NCI-H82 (cell line): ENCODE results near the gene VTCN1.
"Not testable (repeated sequence)": the region's sequence is repeated elsewhere in the genome, so short reads cannot be mapped to it uniquely, and the experiment has no call there.

Experiments
- DNase-seq: peaks from one replicate; lab custom pipeline; 2025; lab: John Stamatoyannopoulos, UW

Gene VTCN1, protein sequence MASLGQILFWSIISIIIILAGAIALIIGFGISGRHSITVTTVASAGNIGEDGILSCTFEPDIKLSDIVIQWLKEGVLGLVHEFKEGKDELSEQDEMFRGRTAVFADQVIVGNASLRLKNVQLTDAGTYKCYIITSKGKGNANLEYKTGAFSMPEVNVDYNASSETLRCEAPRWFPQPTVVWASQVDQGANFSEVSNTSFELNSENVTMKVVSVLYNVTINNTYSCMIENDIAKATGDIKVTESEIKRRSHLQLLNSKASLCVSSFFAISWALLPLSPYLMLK

DNA sequence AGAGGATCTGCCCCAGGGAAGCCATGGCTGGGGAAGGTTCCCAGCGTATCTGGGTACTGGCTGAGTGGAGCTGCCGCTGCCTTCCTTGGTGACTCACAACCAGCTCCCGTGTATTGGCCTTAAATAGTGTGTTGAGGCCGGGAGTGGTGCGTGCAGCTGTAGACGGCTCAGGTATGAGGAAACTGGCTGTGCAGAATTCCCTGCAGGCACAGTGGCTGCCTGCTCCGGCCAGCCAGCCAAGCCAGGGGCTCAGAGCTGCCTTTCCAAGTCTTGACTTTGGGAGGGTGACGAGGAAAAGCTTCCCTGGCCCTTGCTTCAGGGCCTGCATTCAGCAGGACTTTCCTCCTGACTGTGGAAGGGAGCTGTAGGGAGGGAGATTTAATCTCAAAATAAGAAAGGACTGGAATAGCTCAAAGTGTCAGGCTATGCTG, at the start of gene VTCN1:
Gene VTCN1 (minus strand): TSS at position 97 of the 431 bp plus-strand sequence. CDS start 72 bp downstream, at position 25.
- no peak for DNase-seq

DNA sequence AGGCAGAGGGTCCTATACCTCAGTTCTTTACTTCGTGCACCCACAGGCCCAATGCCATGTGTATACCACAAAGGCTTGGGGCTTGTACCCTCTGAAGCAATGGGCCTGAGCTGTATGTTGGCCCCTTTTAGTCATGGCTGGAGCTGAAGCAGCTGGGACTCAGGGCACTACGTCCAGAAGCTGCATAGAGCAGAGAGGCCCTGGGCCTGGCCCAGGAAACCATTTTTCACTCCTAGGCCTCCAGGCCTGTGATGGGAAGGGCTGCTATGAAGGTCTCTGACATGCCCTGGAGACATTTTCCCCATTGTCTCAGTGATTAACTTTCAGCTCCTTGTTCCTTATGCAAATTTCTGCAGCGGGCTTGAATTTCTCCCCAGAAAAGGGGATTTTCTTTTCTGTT, 48.1 kb upstream of the VTCN1 start:
- no peak for DNase-seq

DNA sequence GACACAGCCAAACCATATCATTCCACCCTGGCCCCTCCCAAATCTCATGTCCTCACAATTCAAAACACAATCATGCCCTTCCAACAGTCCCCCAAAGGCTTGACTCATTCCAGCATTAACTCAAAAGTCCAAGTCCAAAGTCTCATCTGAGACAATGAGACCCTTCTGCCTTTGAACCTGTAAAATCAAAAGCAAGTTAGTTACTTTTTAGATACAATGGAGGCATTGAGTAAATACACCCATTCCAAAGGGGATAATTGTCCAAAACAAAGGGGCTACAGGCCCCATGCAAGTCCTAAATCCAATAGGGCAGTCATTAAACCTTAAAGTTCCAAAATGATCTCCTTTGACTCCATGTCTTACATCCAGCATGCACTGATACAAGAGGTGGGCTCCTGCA, 47.3 kb upstream of the VTCN1 start:
- not testable (repeated sequence) for DNase-seq

DNA sequence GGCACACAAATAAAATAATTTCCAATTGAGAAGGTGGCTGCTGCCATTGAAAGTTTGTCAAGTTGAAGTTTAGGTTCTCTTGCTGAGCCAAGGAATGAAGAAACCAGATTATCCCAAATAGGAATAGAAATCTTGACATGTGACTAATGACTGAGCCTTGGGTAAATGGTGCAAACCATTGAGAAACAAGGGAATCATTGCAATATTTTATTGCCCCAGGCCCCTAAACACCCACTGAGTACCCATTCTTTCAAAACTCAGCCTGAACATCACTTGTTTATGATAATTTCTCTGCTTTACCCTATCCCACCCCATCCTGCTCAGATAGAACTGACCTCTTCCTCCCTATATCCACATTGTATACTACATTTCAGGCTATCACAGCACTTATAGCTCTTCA, 46.6 kb upstream of the VTCN1 start:
- no peak for DNase-seq

DNA sequence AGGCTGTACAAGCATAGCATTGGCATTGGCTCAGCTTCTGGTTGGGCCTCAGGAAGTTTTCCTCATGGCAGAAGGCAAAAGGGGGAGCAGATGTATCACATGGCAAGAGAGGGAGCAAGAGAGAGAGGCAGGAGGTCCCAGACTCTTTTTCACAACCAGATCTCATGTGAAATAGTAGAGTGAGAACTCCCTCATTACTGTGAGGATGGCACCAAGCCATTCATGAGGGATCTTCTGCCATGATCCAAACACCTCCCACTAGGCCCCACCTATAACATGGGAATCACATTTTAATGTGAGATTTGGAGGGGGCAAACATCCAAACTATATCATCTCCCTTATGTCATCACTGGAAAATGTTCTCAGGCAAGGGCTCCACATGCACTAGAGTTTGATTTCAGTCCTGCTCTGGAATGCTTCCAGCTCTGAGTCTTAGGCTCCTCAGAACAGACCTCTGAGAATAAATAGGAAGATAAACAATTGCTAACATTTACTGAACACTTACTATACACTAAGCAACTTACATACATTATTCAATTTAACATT, 39.4 kb upstream of the VTCN1 start:
- DNase-seq: no peak

DNA sequence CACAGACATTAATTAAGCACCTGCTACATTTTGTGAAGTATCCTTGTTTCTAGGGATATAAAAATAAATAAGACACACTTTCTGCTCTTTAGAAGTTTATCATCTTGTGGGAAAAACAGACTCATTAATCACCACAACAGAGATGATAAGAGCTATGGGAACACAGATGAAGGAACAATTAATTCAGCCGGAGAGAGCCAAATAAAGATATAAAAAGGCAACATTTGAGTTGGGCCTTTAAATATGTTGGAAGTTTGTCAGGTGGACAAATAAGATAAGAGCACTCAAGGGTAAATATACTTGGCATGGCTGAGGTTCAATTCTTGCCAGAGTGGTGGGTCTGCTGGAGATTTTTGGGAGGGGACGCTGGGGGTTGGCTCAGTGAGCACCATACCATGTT, 34.2 kb upstream of the VTCN1 start:
- DNase-seq: no peak

DNA sequence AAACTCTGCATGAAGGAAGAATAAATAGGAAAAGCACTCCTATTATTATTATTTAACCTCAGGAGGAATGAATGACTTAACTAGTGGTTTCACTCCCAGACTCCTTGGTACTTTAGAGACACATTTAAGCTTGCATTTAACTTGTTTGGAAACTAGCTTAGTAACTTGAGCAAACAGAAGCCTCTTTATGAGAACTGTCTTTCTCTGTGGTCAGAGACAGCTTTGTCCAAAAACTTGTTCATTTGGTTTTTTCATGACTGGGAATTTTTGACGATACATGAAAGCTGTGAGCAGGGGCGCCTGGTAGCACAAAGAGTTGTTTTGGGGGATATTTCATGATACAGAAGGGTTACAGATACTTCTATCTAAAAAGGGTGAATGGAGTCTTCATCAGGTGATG, 33.6 kb upstream of the VTCN1 start:
- no peak for DNase-seq

DNA sequence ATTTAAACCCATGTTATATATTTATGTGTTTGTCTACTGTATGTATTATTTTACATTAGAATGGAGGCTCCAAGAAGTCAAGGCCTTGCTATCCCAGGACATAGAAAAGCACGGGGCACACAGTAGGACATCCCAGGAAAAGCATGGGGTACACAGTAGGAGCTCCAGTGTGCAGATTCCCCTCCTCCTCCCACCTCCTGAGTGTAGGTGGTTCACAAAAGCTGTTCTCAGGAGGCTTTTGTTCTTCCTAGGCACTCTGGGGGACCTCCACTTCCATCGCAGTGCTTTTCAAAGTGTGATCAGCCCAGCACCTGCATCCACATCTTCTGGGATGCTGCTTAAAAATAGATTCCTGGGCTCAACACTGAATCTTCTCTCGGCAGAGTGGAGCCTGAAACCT, 30.8 kb upstream of the VTCN1 start:
- DNase-seq: no peak

DNA sequence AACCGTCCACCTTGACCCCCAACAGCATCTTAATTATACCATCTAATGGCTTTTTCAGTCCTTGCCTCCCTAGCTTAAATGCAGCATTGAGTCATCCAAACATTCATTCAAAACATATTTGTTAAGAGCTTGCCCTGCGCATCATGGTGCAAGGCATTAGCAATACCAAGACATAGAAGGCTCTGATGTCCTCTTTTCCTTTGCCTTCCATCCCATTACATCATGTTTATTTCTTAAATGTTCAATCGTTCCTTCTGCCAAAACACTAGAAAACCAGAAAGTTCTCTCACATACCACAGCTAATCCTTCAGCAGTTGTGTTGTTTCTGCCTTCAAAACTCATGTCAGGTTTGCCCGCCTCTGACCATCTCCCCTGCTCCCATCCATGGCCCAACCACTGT, 29.8 kb upstream of the VTCN1 start:
- no peak for DNase-seq

DNA sequence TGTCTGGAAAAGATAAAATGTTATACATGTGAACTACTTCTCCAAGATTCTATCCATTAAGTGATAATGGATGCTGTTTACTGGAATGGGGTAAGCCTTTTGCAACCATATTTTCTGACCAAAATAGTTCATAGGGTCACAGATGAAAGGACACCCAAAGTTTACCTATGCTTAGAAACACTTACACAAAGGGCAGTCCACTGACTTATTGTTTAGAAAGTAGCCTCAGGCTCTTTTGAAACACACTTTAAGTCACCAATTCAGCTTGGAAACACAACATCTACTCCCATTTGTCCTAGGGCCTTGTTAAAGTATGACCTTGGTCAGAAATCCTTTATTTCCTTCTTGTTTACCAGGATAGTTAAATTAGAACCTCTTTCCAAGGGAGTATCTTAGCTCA, 28.7 kb upstream of the VTCN1 start:
- no peak for DNase-seq

DNA sequence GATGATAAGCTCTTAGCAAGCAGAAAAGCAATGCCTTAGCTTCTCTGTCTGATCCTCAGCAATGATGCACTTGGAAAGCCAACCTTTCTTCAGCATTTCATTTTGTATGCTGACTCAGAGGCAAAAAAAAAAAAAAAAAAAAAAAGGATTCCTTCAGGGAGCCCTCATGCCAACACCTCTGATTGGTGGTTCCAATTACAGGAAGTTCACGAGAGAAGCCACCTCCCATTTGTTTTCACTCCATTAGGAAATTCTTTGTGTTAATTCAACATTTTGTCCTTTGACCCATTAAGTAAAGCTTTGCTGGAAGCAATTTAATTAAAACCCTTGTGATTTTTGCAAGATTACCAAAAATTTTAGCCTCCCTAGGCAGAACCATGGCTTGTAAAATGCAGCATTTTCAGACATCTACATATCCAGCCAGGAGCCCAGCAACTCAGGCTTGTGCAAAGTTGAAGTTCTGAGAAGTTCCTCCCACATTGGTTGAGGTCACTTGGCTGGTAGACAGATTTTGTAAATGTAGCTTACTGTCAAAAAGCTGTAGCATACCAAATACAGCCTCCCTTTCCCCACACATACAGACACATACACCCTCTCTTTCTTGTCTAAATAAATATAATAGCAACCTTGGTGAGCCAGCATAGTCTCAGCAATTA, 27.1 kb upstream of the VTCN1 start:
- DNase-seq: no peak

DNA sequence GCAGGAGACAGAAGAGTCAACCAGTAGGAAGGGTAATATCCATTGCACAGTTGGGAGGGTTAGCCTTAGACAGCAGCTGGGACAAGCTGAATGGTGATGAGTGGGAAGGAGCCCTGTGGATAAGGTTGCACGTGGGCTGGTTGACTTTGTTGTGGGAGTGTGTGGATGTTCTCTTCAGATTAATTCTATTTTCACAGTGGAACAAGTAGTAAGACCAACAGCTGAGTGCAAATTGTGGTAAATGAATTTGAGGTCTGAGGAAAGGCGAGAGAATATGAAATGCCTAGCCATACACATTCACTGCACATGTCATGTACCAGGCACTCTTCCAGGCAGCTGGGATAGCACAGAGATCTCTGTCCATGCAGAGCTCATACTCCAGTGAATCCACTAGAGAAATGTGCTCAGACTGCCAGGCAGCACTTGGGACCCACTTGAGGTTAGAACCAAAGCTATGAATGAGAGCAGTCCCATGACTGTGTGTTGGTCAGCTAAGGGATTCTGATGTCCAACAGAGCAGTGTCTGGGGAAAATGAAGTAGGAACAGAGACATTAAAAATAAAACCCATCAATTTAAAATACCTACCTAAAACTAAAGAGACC, 25.2 kb upstream of the VTCN1 start:
- no peak for DNase-seq

DNA sequence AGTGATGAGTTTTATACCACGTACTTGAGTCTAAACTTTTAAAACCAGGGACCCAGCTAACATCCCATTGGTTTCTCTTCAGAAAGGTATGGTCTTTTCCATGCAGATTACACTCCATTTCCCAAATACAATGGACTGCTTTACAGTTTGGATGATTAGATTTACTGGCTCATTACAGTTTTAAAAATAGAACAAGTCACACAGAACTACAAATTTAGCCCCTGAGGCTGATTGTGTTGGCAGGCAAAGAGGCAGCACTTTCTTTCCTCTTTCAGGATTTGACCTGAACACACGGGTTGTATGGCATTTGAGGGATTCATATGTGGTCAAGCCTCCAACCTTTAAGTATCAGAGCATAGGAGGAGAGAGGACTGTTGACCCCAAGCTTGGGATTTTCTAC, 21.8 kb upstream of the VTCN1 start:
- no peak for DNase-seq

DNA sequence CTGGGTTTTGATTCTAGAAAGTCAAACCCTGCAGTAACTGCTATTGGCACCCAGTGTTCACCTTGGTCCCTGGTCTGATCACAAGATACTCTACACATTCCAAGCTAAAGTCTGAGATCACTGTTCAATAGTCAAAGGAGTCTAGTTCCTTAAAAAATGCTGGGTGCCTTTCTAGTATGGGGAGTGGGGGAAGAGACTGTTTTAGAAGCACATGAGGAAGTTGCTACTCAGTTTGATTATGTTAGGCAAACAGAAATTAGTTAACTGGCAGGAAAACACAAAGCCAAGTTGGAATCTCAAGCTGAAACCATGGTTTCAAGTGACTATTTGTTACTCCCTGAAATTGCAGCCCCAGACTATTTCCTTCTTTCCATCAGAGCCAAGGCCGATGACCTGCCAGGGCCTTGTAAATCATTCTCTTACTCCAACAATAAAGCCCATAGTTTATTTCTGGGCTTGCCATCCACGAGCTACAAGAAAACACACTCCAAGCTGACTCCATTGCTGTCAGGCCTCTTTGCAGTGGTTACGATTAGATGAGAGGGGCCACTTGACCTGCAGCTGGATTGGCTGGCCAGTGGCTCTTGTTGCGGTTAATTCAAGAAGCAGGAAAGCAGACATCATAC, 21.1 kb upstream of the VTCN1 start:
- DNase-seq: no peak

DNA sequence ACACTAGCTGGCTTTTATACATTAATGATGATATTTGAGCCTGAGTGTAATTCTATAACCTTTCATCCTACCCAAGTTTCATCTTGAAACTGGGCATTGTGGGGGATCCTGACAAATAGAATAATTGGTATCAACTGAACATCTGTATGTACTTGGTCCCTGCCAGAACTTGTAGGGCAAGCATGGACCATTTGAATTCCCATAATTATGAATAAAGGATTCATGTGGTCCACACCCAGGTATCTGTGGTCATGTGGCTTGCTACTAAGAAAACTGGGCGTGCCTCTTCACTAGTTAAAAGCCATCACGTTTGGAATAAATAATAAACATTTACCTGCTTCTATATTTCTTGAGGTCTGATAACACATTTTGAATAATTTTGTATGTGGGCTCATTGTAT, 20.6 kb upstream of the VTCN1 start:
- DNase-seq: no peak

DNA sequence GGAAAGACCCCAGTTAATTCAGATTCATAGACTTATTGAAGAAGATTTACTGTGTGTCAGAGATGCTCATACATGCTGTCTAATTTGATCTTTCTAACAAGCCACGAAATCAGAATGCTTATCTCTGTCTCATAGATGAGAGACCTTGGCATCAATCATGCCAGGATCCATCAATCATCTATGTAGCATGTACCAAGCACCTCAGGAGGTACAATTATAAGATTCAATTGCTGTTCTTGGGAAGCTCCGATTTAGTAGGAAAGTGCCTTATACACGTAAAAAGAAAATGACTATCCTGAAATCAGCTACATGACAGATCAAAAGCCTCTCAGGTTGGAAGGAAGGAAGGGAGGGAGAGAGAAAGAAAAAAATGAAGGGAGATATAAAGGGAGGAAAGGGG, 18.5 kb upstream of the VTCN1 start:
- no peak for DNase-seq

DNA sequence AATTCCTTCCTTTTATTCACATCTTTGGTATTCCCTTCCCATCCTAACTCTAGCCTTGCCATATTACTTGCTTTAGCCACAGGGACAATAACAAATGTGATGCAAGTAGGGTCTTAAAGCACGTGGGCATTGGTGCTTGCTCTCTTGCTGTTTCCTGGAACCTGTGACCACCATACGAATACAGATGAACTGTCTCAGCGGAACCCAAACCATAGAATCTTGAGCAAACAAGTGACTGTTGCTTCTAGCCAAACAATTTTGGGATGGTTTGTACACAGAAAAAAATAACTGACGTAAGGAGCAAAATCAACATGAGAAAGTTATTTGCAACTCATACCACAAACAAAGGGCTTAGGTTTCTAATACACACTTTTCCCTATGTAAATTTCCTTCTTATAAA, 15.2 kb upstream of the VTCN1 start:
- no peak for DNase-seq

DNA sequence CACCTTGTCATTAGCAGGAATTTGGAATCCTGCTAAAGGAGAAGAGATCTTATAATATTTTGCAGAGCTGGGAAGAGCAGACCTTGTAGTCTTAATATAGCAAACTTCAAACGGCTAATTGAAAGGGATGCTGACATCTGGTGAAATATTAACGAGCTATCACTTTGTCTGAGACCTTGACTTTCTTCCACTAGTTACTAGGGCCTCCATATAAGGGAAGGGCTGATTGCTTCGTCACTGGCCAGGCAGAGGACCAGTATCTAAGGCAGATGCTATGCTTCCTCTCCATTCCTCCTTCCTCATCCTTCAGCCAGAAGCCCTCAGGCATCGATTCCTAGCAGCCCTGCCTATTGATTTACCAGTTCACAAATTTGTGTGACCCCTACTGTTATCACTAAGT, 6.0 kb upstream of the VTCN1 start:
- no peak for DNase-seq

DNA sequence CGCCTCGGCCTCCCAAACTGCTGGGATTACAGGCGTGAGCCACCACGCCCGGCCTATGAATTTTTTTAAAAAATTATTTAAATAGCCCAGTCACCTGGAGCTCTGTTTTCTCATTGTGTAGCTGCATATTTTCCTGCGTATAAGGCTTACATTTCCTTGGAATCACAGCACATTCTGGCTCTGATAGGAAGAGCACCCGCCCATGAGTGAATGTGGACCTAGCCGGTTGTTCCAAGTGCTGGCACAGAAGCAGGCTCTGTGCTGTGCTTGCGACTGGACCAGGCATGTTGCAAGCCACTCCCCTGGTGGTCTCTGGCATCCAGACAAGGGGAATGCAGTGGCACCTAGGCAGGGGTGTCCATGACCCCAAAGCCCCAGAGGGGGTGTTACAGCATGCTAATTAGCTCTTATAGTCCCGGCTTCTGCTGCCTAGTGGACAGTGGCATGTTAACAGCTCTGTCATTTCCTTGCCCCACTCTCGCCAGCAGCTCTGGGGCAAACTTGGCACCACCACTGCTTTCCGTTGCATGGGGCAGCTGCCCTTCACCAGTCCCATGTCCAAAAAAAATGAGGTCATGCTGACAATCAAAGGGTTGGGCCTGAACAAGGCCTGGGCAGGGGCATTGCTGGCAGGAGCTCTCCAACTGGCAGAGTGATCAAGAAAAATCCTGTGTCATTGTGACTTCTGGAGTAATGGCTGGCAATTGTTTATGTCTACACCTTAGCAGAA, 5.2 kb upstream of the VTCN1 start:
- no peak for DNase-seq

DNA sequence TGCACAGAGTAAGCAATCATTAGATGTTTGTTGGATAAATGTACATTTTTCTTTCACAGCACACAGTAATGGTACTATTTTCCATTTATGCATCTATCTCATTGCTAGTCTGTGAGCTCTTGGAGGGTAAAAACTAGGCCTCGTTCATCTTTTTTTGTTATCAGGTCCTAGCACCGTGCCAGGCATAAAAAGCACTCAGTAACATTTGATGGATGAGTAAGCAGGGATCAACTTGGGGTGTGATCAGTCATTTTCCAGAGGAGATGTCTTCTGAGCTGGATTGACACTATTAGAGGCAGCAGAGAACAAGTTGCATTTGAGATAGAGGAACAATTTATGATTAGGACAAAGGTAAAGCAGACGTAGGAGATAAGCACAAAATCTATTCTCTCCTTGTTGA, 4.3 kb upstream of the VTCN1 start:
- no peak for DNase-seq

DNA sequence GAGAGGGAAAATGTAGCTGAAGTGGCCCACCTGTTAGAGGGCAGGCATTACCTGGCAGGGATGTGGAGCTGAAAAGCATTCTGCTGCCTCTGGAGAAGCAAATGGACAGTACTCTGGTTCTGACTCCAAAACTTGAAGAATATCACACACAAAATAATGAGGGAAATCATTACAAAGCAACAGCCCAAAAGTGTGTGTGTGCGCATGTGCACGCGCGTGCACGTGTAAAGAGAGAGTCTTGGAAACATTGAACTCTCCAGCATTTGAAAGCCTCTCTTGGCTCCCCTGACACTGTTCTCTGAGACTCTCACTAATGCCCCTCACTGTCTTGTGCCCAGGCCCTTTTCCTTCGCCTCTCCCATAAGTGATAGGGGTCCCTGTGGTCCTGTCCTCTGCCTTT, 2.3 kb upstream of the VTCN1 start:
- DNase-seq: no peak

DNA sequence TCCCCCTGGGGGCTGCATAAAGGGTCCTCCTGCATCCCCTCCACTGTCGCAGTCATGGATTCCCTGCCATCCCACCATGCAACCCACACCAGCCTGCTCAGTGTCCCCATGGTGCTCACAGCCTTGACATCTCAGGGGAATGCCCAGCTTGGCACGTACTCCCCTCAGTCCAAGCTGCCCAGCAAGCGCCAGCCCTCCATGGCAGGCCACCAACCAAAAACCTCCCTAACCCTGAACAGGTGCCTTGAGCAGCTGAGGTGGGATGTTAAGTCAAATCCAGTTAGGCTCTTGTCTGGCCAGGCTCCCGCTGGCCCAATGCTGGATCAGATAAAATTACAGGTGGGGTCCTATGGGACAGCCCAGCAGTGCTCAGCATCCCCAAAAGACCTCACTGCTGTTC, 341 bp downstream of the VTCN1 start:
- DNase-seq: no peak
